GM23338 (cell line): Measurements from ENCODE around the gene CELA3B.

Experiments used
- CREB1 ChIP-seq: fragments of 250-450 bp; sonication (Bioruptor Pico); IDR thresholded peaks from 2 replicates; pipeline ENCODE4 v1.5.0; 2020; ENCODE audit warnings: low read depth, mild to moderate bottlenecking, moderate library complexity
- CTCF ChIP-seq, 2 experiments: fragments of 200-600 bp in 1 of 2; sonication (generic) in 1 of 2; conservative IDR thresholded peaks; 2 replicates each; pipeline versions ENCODE4 v1.5.1 to v1.6.1; 2016 to 2017; ENCODE audit warnings: antibody characterized with exemption in 2 of 2, low read depth in 2 of 2, mild to moderate bottlenecking in 2 of 2, moderate library complexity in 1 of 2

GRCh38 chr1:21961337-21961736 is 15.5 kb upstream of the CELA3B start:
- TF ChIP-seq CTCF (conservative IDR thresholded peaks at IDR 0.05; ENCODE audit: low read depth in 2 of 2) (no peak), CREB1 (CRISPR knock-in tag) (no peak)
